K562 (cell line): ENCODE results near the gene HFE. TPM values are rescaled to one million over a fixed set of nuclear protein-coding genes. Genes with fewer than 3 reads are reported as not detected.

Source experiments
- CTBP1 ChIP-seq: fragments of 450-650 bp; IDR thresholded peaks from 2 replicates; pipeline ENCODE4 v1.6.1; 2016; ENCODE audit warnings: borderline replicate concordance
- DPF2 ChIP-seq: fragments of 450-650 bp; IDR thresholded peaks from 2 replicates; pipeline ENCODE4 v1.6.1; 2016
- HCFC1 ChIP-seq: IDR thresholded peaks from 2 replicates; pipeline ENCODE4 v1.6.1; 2012; ENCODE audit warnings: low read depth, low read length, improper control_type of control experiment
- JUNB ChIP-seq: fragments of 450-650 bp; formaldehyde crosslinking; conservative IDR thresholded peaks from 2 replicates; pipeline ENCODE4 v1.4.0; 2020; ENCODE audit warnings: mild to moderate bottlenecking
- L3MBTL2 ChIP-seq: fragments of 450-650 bp; IDR thresholded peaks from 2 replicates; pipeline ENCODE4 v1.6.1; 2016; ENCODE audit warnings: mild to moderate bottlenecking, moderate library complexity
- MBD2 ChIP-seq: sonication (generic); IDR thresholded peaks from 2 replicates; pipeline ENCODE4 v1.6.1; 2016; ENCODE audit warnings: low read depth, borderline replicate concordance
- MYNN ChIP-seq, 2 experiments: sonication (generic); formaldehyde crosslinking in 1 of 2; IDR thresholded peaks; 2 replicates each; pipeline versions ENCODE4 v1.5.0 to v1.6.1; 2016 to 2020; ENCODE audit warnings: antibody characterized with exemption in 1 of 2, missing genetic modification reagents in 1 of 2
- PCBP1 ChIP-seq: fragments of 200-400 bp; formaldehyde crosslinking; IDR thresholded peaks from 2 replicates; pipeline ENCODE4 v1.6.1; 2018; ENCODE audit warnings: mild to moderate bottlenecking, low read depth, low read length; ENCODE audit not compliant: poor library complexity, severe bottlenecking
- PHF21A ChIP-seq: fragments of 450-650 bp; IDR thresholded peaks from 2 replicates; pipeline ENCODE4 v1.6.1; 2017; ENCODE audit warnings: low read depth, borderline replicate concordance
- RHOXF2B ChIP-seq: fragments of 250-450 bp; sonication (Bioruptor Pico); conservative IDR thresholded peaks from 2 replicates; pipeline ENCODE4 v1.5.1; 2021
- SMAD1 ChIP-seq: fragments of 150-350 bp; IDR thresholded peaks from 2 replicates; pipeline ENCODE4 v1.6.1; 2014; ENCODE audit warnings: low read length, low read depth; ENCODE audit not compliant: partially characterized antibody
- TGIF2 ChIP-seq: sonication (generic); formaldehyde crosslinking; IDR thresholded peaks from 2 replicates; pipeline ENCODE4 v1.8.1; 2022; ENCODE audit warnings: mild to moderate bottlenecking, missing genetic modification reagents, moderate library complexity
- ZKSCAN3 ChIP-seq: fragments of 250-450 bp; sonication (Bioruptor Pico); IDR thresholded peaks from 2 replicates; pipeline ENCODE4 v1.4.0; 2020
- ZNF143 ChIP-seq: sonication (generic); formaldehyde crosslinking; IDR thresholded peaks from 2 replicates; pipeline ENCODE4 v1.9.0; 2022; ENCODE audit warnings: mild to moderate bottlenecking, missing genetic modification reagents
- ZNF311 ChIP-seq: fragments of 250-450 bp; sonication (Bioruptor Pico); IDR thresholded peaks from 2 replicates; pipeline ENCODE4 v1.4.0; 2020; ENCODE audit warnings: mild to moderate bottlenecking, moderate library complexity
- ZNF583 ChIP-seq: fragments of 250-450 bp; sonication (Bioruptor Pico); IDR thresholded peaks from 2 replicates; pipeline ENCODE4 v1.4.0; 2020
- polyA plus RNA-seq, 8 experiments: library from polyadenylated mRNA; depleted of rRNA in 4 of 8; stranded (reverse) in 5 of 8; unstranded in 3 of 8; fragments of >200 nt; fragmentation: Nextera tagmentation in 2 of 8; fragmentation: Illumina TruSeq in 1 of 8; extraction: Ambion mirVana in 2 of 8; extraction: Trizol in 1 of 8; gene quantifications; 2 replicates each; pipeline versions ENCODE4 v1.2.1 to v1.2.3, GENCODE V29; 2011 to 2014; ENCODE audit warnings: inconsistent platforms in 1 of 8, missing spikeins in 1 of 8
- total RNA-seq, 7 experiments: library from RNA; depleted of rRNA in 6 of 7; stranded (reverse); fragments of >200 nt in 6 of 7; fragmentation: Illumina TruSeq in 2 of 7; extraction: Trizol in 2 of 7; gene quantifications; 2 replicates each; pipeline versions ENCODE4 v1.2.1 to v1.2.3, GENCODE V29; 2011 to 2021; ENCODE audit warnings: low replicate concordance in 1 of 7
- TF ChIP-seq, protein P1 (sequence below): sonication (generic); formaldehyde crosslinking; IDR thresholded peaks from 2 replicates; pipeline ENCODE4 v1.4.0; 2020; ENCODE audit warnings: mild to moderate bottlenecking, missing genetic modification reagents
- TF ChIP-seq, protein P2 (sequence below): fragments of 450-650 bp; IDR thresholded peaks from 2 replicates; pipeline ENCODE4 v1.6.1; 2016; ENCODE audit warnings: borderline replicate concordance
- TF ChIP-seq, protein P3 (sequence below): sonication (generic); formaldehyde crosslinking; IDR thresholded peaks from 2 replicates; pipeline ENCODE4 v1.8.0; 2022; ENCODE audit warnings: mild to moderate bottlenecking, low read depth, missing genetic modification reagents
- TF ChIP-seq, protein P4 (sequence below): sonication (generic); formaldehyde crosslinking; IDR thresholded peaks from 2 replicates; pipeline ENCODE4 v1.8.1; 2023; ENCODE audit warnings: mild to moderate bottlenecking, missing genetic modification reagents

HFE gene
- total and polyA plus RNA-seq, 9 of the 15 experiments (the other 6 are each of a cell fraction or from before 2014, with no cell fraction given), result 0.14 to 1.2 (median 0.76) TPM

DNA sequence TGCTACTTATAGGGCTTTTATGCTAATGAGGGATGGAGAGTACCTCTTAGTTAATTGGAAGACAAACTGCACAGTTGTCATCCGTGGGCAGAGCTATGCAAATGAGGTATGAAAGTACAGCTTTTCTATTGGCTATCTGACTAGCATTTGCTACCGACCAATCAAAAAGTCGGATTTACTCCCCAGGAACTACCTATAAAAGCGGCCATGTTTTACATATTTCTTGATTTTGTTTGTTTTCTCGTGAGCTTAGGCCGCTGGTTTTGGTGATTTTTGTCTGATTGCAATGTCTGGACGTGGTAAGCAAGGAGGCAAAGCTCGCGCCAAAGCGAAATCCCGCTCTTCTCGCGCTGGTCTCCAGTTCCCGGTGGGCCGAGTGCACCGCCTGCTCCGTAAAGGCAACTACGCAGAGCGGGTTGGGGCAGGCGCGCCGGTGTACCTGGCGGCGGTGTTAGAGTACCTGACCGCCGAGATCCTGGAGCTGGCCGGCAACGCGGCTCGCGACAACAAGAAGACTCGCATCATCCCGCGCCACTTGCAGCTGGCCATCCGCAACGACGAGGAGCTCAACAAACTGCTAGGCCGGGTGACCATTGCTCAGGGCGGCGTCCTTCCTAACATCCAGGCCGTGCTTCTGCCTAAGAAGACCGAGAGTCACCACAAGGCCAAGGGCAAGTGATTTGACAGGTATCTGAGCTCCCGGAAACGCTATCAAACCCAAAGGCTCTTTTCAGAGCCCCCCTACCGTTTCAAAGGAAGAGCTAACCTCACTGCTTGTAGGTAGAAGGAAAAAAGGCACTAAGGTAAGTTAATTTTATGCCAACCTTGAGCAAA, 36.9 kb downstream of the HFE start (continued):
- TF ChIP-seq JUNB, result no peak
- no peak for TF ChIP-seq PHF21A
- TF ChIP-seq ZNF311 (CRISPR knock-in tag), result no peak
- TF ChIP-seq TGIF2 (CRISPR knock-in tag), result peak; percentile 89; the same call in 1 of the 2 replicates
- TF ChIP-seq DPF2, result no peak
- peak; percentile 92 for TF ChIP-seq MBD2
- TF ChIP-seq RHOXF2B, result 0 out of 2 replicates have a peak, but pooled peaks have one; percentile 61
- peak; percentile 79 for TF ChIP-seq PCBP1
- TF ChIP-seq, protein P1, sequence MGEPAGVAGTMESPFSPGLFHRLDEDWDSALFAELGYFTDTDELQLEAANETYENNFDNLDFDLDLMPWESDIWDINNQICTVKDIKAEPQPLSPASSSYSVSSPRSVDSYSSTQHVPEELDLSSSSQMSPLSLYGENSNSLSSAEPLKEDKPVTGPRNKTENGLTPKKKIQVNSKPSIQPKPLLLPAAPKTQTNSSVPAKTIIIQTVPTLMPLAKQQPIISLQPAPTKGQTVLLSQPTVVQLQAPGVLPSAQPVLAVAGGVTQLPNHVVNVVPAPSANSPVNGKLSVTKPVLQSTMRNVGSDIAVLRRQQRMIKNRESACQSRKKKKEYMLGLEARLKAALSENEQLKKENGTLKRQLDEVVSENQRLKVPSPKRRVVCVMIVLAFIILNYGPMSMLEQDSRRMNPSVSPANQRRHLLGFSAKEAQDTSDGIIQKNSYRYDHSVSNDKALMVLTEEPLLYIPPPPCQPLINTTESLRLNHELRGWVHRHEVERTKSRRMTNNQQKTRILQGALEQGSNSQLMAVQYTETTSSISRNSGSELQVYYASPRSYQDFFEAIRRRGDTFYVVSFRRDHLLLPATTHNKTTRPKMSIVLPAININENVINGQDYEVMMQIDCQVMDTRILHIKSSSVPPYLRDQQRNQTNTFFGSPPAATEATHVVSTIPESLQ (CRISPR knock-in tag), result no peak; the same call in 1 of the 2 replicates
- TF ChIP-seq L3MBTL2, result no peak
- no peak for TF ChIP-seq MYNN (IDR thresholded peaks at IDR 0.05)
- no peak for TF ChIP-seq MYNN (CRISPR knock-in tag; IDR thresholded peaks at IDR 0.05)
- TF ChIP-seq, protein P2, sequence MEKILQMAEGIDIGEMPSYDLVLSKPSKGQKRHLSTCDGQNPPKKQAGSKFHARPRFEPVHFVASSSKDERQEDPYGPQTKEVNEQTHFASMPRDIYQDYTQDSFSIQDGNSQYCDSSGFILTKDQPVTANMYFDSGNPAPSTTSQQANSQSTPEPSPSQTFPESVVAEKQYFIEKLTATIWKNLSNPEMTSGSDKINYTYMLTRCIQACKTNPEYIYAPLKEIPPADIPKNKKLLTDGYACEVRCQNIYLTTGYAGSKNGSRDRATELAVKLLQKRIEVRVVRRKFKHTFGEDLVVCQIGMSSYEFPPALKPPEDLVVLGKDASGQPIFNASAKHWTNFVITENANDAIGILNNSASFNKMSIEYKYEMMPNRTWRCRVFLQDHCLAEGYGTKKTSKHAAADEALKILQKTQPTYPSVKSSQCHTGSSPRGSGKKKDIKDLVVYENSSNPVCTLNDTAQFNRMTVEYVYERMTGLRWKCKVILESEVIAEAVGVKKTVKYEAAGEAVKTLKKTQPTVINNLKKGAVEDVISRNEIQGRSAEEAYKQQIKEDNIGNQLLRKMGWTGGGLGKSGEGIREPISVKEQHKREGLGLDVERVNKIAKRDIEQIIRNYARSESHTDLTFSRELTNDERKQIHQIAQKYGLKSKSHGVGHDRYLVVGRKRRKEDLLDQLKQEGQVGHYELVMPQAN, result peak; percentile 90; the same call in 1 of the 2 replicates
- no peak for TF ChIP-seq ZKSCAN3
- TF ChIP-seq, protein P3, sequence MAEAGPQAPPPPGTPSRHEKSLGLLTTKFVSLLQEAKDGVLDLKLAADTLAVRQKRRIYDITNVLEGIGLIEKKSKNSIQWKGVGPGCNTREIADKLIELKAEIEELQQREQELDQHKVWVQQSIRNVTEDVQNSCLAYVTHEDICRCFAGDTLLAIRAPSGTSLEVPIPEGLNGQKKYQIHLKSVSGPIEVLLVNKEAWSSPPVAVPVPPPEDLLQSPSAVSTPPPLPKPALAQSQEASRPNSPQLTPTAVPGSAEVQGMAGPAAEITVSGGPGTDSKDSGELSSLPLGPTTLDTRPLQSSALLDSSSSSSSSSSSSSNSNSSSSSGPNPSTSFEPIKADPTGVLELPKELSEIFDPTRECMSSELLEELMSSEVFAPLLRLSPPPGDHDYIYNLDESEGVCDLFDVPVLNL (CRISPR knock-in tag), result peak; percentile 88
- TF ChIP-seq, protein P4, sequence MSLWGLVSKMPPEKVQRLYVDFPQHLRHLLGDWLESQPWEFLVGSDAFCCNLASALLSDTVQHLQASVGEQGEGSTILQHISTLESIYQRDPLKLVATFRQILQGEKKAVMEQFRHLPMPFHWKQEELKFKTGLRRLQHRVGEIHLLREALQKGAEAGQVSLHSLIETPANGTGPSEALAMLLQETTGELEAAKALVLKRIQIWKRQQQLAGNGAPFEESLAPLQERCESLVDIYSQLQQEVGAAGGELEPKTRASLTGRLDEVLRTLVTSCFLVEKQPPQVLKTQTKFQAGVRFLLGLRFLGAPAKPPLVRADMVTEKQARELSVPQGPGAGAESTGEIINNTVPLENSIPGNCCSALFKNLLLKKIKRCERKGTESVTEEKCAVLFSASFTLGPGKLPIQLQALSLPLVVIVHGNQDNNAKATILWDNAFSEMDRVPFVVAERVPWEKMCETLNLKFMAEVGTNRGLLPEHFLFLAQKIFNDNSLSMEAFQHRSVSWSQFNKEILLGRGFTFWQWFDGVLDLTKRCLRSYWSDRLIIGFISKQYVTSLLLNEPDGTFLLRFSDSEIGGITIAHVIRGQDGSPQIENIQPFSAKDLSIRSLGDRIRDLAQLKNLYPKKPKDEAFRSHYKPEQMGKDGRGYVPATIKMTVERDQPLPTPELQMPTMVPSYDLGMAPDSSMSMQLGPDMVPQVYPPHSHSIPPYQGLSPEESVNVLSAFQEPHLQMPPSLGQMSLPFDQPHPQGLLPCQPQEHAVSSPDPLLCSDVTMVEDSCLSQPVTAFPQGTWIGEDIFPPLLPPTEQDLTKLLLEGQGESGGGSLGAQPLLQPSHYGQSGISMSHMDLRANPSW, result peak; percentile 36; the same call in 1 of the 2 replicates
- 0 out of 2 replicates have a peak, but pooled peaks have one; percentile 11 for TF ChIP-seq ZNF583 (CRISPR knock-in tag)
- peak; percentile 58; the same call in 1 of the 2 replicates for TF ChIP-seq ZNF143 (CRISPR knock-in tag)
- TF ChIP-seq CTBP1, result peak; percentile 42; the same call in 1 of the 2 replicates
- TF ChIP-seq HCFC1, result peak; percentile 52; the same call in 1 of the 2 replicates
- TF ChIP-seq SMAD1, result peak; percentile 88
